Medulla oblongata (tissue), 1 donor: Measurements from ENCODE around the gene IQSEC2.

Experiments
- DNase-seq: peaks from one replicate; pipeline ENCODE4 v3.0.0-alpha.2; 2015; ENCODE audit errors: extremely low spot score

IQSEC2 gene

GRCh38 chrX:53305219-53305995 is 24.0 kb upstream of the IQSEC2 start:
- DNase-seq = no peak

GRCh38 chrX:53303195-53303594 is 21.8 kb upstream of the IQSEC2 start:
- DNase-seq = no peak

GRCh38 chrX:53300157-53300556 is 18.8 kb upstream of the IQSEC2 start:
- DNase-seq = no peak

- no peak for DNase-seq
Observed at GRCh38 chrX:53294024-53294648, 12.8 kb upstream of the IQSEC2 start.

- no peak for DNase-seq
Observed at GRCh38 chrX:53291596-53291995, 10.2 kb upstream of the IQSEC2 start.

- DNase-seq = no peak
Observed at GRCh38 chrX:53290441-53291041, 9.2 kb upstream of the IQSEC2 start.

GRCh38 chrX:53288189-53288588 is 6.8 kb upstream of the IQSEC2 start:
- DNase-seq = peak; percentile 66

GRCh38 chrX:53287493-53288138 is 6.2 kb upstream of the IQSEC2 start:
- DNase-seq = peak; percentile 80

- no peak for DNase-seq
Observed at GRCh38 chrX:53286171-53286570, 4.8 kb upstream of the IQSEC2 start.

- no peak for DNase-seq
Observed at GRCh38 chrX:53285591-53285990, 4.2 kb upstream of the IQSEC2 start.

GRCh38 chrX:53284684-53285447 is 3.5 kb upstream of the IQSEC2 start:
- DNase-seq = peak; percentile 57

GRCh38 chrX:53283567-53283966 is 2.2 kb upstream of the IQSEC2 start:
- DNase-seq = no peak

GRCh38 chrX:53283099-53283498 is 1.7 kb upstream of the IQSEC2 start:
- no peak for DNase-seq

GRCh38 chrX:53281963-53282695 is 745 bp upstream of the IQSEC2 start:
- DNase-seq = no peak

- no peak for DNase-seq
Observed at GRCh38 chrX:53280331-53281320, 758 bp downstream of the IQSEC2 start.

GRCh38 chrX:53279296-53280237 is 1.8 kb downstream of the IQSEC2 start:
- no peak for DNase-seq

GRCh38 chrX:53272808-53273337 is 8.5 kb downstream of the IQSEC2 start:
- DNase-seq = no peak

- DNase-seq = no peak
Observed at GRCh38 chrX:53269536-53270107, 11.8 kb downstream of the IQSEC2 start.
